CD14-positive monocyte (primary cell): ENCODE results near the gene IMMP2L. TPM values are rescaled to one million over a fixed set of nuclear protein-coding genes. Genes with fewer than 3 reads are reported as not detected.

Experiments used
- DNase-seq, 3 donors: peaks; one replicate each; pipeline ENCODE4 v3.0.0-alpha.2; 2011 to 2022
- H2AFZ ChIP-seq: 2 replicates; pipeline ENCODE4 v1.6.0; 2012; ENCODE audit warnings: mild to moderate bottlenecking, low read depth, low read length, inconsistent platforms; ENCODE audit not compliant: insufficient read depth, poor library complexity, severe bottlenecking
- H3K27ac ChIP-seq, 2 donors: 1 replicate in 1 of 2; 2 replicates in 1 of 2; pipeline ENCODE4 v1.5.1; 2012 to 2013; ENCODE audit warnings: low read length in 2 of 2, control low read depth in 1 of 2, inconsistent platforms in 1 of 2, low read depth in 1 of 2, mild to moderate bottlenecking in 1 of 2
- H3K27me3 ChIP-seq, 2 donors: one replicate each; pipeline versions ENCODE4 v1.6.0 to v1.6.1; 2011 to 2013; ENCODE audit warnings: low read length in 2 of 2; ENCODE audit not compliant: control insufficient read depth in 2 of 2, insufficient read depth in 2 of 2
- H3K36me3 ChIP-seq, 2 donors: replicated peaks in 1 of 2; 1 replicate in 1 of 2; 2 replicates in 1 of 2; pipeline versions ENCODE4 v1.5.1 to v1.6.1; 2012 to 2013; ENCODE audit warnings: low read length in 2 of 2, control low read depth in 1 of 2, inconsistent platforms in 1 of 2, mild to moderate bottlenecking in 1 of 2; ENCODE audit not compliant: insufficient read depth in 2 of 2, control insufficient read depth in 1 of 2
- H3K4me1 ChIP-seq, 2 donors: 1 replicate in 1 of 2; 2 replicates in 1 of 2; pipeline versions ENCODE4 v1.5.1 to v1.6.1; 2012 to 2013; ENCODE audit warnings: low read length in 2 of 2, control low read depth in 1 of 2, inconsistent platforms in 1 of 2, mild to moderate bottlenecking in 1 of 2, moderate library complexity in 1 of 2; ENCODE audit not compliant: insufficient read depth in 2 of 2, control insufficient read depth in 1 of 2
- H3K4me2 ChIP-seq: replicated peaks from 2 replicates; pipeline ENCODE3; 2012; ENCODE audit warnings: low read length, moderate library complexity, mild to moderate bottlenecking; ENCODE audit not compliant: poor library complexity, severe bottlenecking; ENCODE audit errors: extremely low read depth
- H3K4me3 ChIP-seq, 3 experiments: fragments of 200-600 bp in 1 of 3; sonication (generic) in 1 of 3; replicated peaks in 1 of 3; 1 replicate in 2 of 3; 2 replicates in 1 of 3; pipeline ENCODE4 v1.5.1; 2011 to 2013; ENCODE audit warnings: low read length in 3 of 3, mild to moderate bottlenecking in 3 of 3, control low read depth in 2 of 3, low read depth in 2 of 3, inconsistent platforms in 1 of 3, moderate library complexity in 1 of 3
- H3K79me2 ChIP-seq: 2 replicates; pipeline ENCODE4 v1.6.0; 2012; ENCODE audit warnings: mild to moderate bottlenecking, control low read depth, inconsistent platforms, low read length, moderate library complexity; ENCODE audit not compliant: insufficient read depth
- H3K9ac ChIP-seq: 2 replicates; pipeline ENCODE4 v1.6.0; 2017; ENCODE audit warnings: low read length, mild to moderate bottlenecking; ENCODE audit not compliant: insufficient read depth, poor library complexity, severe bottlenecking
- H3K9me3 ChIP-seq, 2 donors: replicated peaks in 1 of 2; 1 replicate in 1 of 2; 2 replicates in 1 of 2; pipeline versions ENCODE4 v1.5.1 to v1.6.1; 2012 to 2013; ENCODE audit warnings: low read length in 2 of 2, control low read depth in 1 of 2; ENCODE audit not compliant: control insufficient read depth in 1 of 2, insufficient read depth in 1 of 2
- H4K20me1 ChIP-seq: 2 replicates; pipeline ENCODE4 v1.6.0; 2012; ENCODE audit warnings: mild to moderate bottlenecking, low read length, control low read depth, moderate library complexity; ENCODE audit not compliant: insufficient read depth
- H3K27ac Mint-ChIP-seq, 7 donors: one replicate each; pipeline ENCODE4 v1.8.0; 2020; ENCODE audit warnings: mild to moderate bottlenecking in 7 of 7, mixed read lengths in 7 of 7, moderate library complexity in 6 of 7, inconsistent platforms in 2 of 7
- H3K27me3 Mint-ChIP-seq, 3 donors: one replicate each; pipeline ENCODE4 v1.8.0; 2021 to 2022; ENCODE audit warnings: low read depth in 3 of 3, mild to moderate bottlenecking in 3 of 3, mixed read lengths in 3 of 3, moderate library complexity in 3 of 3, inconsistent platforms in 1 of 3
- H3K36me3 Mint-ChIP-seq, 2 donors: one replicate each; pipeline ENCODE4 v1.8.0; 2020; ENCODE audit warnings: mixed read lengths in 2 of 2, inconsistent platforms in 1 of 2, mild to moderate bottlenecking in 1 of 2
- H3K4me1 Mint-ChIP-seq: one replicate; pipeline ENCODE4 v1.8.0; 2020; ENCODE audit warnings: mild to moderate bottlenecking, mixed read lengths
- H3K4me3 Mint-ChIP-seq, 2 donors: one replicate each; pipeline ENCODE4 v1.8.0; 2020; ENCODE audit warnings: mild to moderate bottlenecking in 2 of 2, mixed read lengths in 2 of 2, moderate library complexity in 1 of 2
- H3K9me3 Mint-ChIP-seq, 7 donors: one replicate each; pipeline ENCODE4 v1.8.0; 2020 to 2022; ENCODE audit warnings: mixed read lengths in 7 of 7, mild to moderate bottlenecking in 6 of 7, moderate library complexity in 6 of 7, inconsistent platforms in 2 of 7
- CTCF ChIP-seq: fragments of 200-600 bp; IDR thresholded peaks from one replicate; pipeline ENCODE4 v1.8.0; 2022; ENCODE audit warnings: antibody characterized with exemption, mild to moderate bottlenecking
- WGBS: methylation state at CpG from one replicate; pipeline ENCODE4 v1.1.5; 2013; ENCODE audit warnings: missing lambda C conversion rate; ENCODE audit not compliant: insufficient coverage; 5-methylcytosine and 5-hydroxymethylcytosine counted together
- intact Hi-C, 2 donors: fragments of 100-400 bp; cut with micrococcal nuclease; formaldehyde crosslinking; loops; one replicate each; pipeline versions ENCODE4 v1.15.0 to v1.15.1; 2023
- polyA plus RNA-seq, 3 donors: library from polyadenylated mRNA; depleted of rRNA in 1 of 3; unstranded in 2 of 3; stranded (reverse) in 1 of 3; fragments of 300-500 nt in 2 of 3; fragments of >200 nt in 1 of 3; fragmentation: Illumina TruSeq in 2 of 3; gene quantifications; 1 replicate in 2 of 3; 2 replicates in 1 of 3; pipeline ENCODE4 v1.2.3, GENCODE V29; 2012 to 2021

The IMMP2L gene
- polyA plus RNA-seq, 3 donors, result 1.9 to 6.4 (median 6.2) TPM

DNA sequence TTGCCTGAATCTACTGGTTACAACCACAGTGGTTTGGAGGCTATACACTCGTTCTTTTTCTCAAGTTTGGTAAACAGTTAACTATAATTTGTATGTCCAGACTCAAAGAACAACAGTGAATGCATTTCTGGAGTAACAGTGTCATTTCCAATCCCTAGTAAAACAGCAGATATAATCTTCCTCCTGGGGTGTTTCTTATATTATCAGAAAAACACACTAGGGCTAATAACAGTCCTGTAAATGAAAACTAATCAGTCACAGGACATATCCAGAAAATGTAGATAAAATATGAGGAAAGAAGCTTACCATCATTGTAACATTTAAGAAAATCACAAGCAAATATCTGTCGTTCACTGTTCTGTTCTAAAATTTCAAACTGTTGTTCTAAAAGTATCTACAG, 388.8 kb downstream of the IMMP2L start:
- Histone ChIP-seq H3K4me3 (no peak overlapping the region), H3K9ac (no peak overlapping the region), H4K20me1 (no peaks in the 10 kb centered on the region), H3K79me2 (no peaks in the 10 kb centered on the region), H3K27ac (no peak overlapping the region), H3K4me2 (no peak overlapping the region), H3K36me3 (no peaks in the 10 kb centered on the region), H3K4me1 (no peaks in the 10 kb centered on the region), H3K27me3 (no peaks in the 10 kb centered on the region), H3K9me3 (no peaks in the 10 kb centered on the region), H2AFZ (no peak overlapping the region)
- no peaks in the 10 kb centered on the region for H3K36me3 Mint-ChIP-seq
- WGBS, result no CpG with 5 or more reads among the region's 2 CpGs
- H3K4me1 Mint-ChIP-seq, result no peaks in the 10 kb centered on the region
- no peaks in the 10 kb centered on the region for H3K27me3 Mint-ChIP-seq
- intact Hi-C loops, result no loop called here
- TF ChIP-seq CTCF, result no peak
- no peak overlapping the region for H3K4me3 Mint-ChIP-seq
- DNase-seq, result no peak
- no peak overlapping the region for H3K27ac Mint-ChIP-seq
- H3K9me3 Mint-ChIP-seq, result peaks cover 0 to 4% (median 2%) of the 10 kb centered on the region in 7 donors

DNA sequence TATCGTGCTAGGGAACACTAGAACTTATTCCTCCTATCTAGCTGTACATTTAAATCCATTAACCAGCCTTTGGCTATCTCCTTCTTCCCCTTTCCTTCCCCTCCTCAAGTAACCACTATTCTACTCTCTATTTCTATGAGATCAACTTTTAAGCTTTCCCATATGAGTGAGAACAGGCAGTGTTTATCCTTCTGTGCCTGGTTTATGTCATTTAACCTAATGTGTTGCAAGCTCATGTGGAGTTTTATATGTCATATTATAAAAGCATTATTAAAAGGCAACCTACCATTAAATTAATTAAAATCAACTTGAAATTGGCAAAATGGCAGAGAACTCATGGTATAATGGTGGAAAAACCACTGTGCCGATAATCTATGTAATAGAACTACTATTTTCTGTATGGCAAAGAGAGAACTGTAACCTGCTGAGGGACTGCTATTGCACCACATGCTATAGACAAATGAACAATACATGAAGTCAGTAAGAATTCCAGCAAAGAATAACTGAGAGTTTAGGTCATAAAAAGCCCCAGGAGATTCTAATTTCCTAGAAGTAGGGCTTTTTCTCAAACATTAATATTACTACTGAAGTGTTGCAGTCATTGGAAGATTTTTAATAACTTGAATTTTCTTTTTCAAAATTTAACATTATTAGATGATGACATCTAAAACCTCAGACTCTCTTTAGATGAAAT, 389.6 kb downstream of the IMMP2L start:
- Histone ChIP-seq H3K9me3 (no peaks in the 10 kb centered on the region), H3K4me1 (no peaks in the 10 kb centered on the region), H2AFZ (no peak overlapping the region), H4K20me1 (no peaks in the 10 kb centered on the region), H3K9ac (no peak overlapping the region), H3K4me2 (no peak overlapping the region), H3K27ac (no peak overlapping the region), H3K36me3 (no peaks in the 10 kb centered on the region), H3K27me3 (no peaks in the 10 kb centered on the region), H3K4me3 (no peak overlapping the region), H3K79me2 (no peaks in the 10 kb centered on the region)
- no peaks in the 10 kb centered on the region for H3K4me1 Mint-ChIP-seq
- no peak overlapping the region for H3K4me3 Mint-ChIP-seq
- H3K27ac Mint-ChIP-seq, result no peak overlapping the region
- TF ChIP-seq CTCF, result no peak
- H3K27me3 Mint-ChIP-seq, result no peaks in the 10 kb centered on the region
- no peaks in the 10 kb centered on the region for H3K36me3 Mint-ChIP-seq
- intact Hi-C loops, result no loop called here
- DNase-seq, result no peak
- H3K9me3 Mint-ChIP-seq, result peaks cover 0 to 4% (median 2%) of the 10 kb centered on the region in 7 donors
- WGBS, result no CpG with 5 or more reads among the region's 2 CpGs
